Cardiac fibroblast (primary cell): Measurements from ENCODE around the gene SERPINF2.

Experiments used
- DNase-seq, 2 donors: peaks; one replicate each; pipeline versions ENCODE4 v3.0.0 to v3.0.0-alpha.2; 2010; ENCODE audit warnings: low read depth in 2 of 2
- H3K4me3 ChIP-seq, 2 donors: replicated peaks in 1 of 2; 1 replicate in 1 of 2; 2 replicates in 1 of 2; pipeline ENCODE4 v1.5.1; 2011; ENCODE audit warnings: low read depth in 2 of 2, low read length in 2 of 2, mild to moderate bottlenecking in 2 of 2, moderate library complexity in 1 of 2
- CTCF ChIP-seq: IDR thresholded peaks from one replicate; pipeline ENCODE4 v1.5.1; 2011; ENCODE audit warnings: low read depth, mild to moderate bottlenecking, low read length, inconsistent platforms

Gene SERPINF2

GRCh38 chr17:1725642-1726511 lies 16.8 kb upstream of the SERPINF2 start:
- H3K4me3 ChIP-seq, result peak overlapping the region; percentile 56 to 58
- no peak for TF ChIP-seq CTCF
- no peak for DNase-seq

GRCh38 chr17:1726626-1727257 lies 15.9 kb upstream of the SERPINF2 start:
- DNase-seq, result no peak
- H3K4me3 ChIP-seq, result no peak overlapping the region
- TF ChIP-seq CTCF, result no peak

DNA sequence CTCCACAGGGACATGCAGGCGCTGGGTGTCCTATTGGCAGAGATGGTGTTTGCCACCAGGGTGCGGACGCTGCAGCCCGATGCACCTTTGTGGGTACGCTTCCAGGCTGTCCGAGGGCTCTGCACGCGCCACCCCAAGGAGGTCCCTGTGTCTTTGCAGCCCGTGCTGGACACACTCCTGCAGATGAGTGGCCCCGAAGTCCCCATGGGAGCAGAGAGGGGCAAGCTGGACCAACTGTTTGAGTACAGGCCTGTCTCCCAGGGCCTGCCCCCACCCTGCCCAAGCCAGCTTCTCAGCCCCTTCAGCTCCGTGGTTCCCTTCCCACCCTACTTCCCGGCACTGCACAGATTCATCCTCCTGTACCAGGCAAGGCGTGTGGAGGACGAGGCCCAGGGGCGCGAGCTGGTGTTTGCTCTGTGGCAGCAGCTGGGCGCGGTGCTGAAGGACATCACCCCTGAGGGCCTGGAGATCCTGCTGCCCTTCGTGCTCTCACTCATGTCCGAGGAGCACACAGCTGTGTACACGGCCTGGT lies 15.3 kb upstream of the SERPINF2 start:
- no peak for TF ChIP-seq CTCF
- no peak overlapping the region for H3K4me3 ChIP-seq
- DNase-seq, result no peak

GRCh38 chr17:1727876-1728630 lies 14.6 kb upstream of the SERPINF2 start:
- no peak overlapping the region for H3K4me3 ChIP-seq
- DNase-seq, result no peak

DNA sequence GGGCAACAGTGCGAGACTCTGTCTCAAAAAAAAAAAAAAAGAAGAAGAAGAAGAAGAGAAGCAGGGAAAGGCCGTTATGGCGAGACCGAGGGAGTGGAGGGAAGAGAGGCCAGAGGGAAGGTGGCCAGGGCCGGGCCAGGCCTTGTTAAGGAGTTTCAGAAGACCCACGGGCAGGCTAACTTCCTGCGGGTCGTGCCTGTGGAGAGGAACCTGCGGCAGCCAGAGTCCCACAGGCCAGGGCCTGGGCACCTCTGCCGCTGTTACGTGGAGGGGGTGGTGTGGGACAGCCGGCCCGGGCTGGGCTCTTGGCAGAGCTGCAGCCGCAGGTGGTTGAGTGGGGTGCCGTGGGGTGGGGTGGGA lies 12.7 kb upstream of the SERPINF2 start:
- no peak for DNase-seq
- TF ChIP-seq CTCF, result no peak
- H3K4me3 ChIP-seq, result no peak overlapping the region

More at GRCh38 chr17:1727876-1728630, 14.6 kb upstream of the SERPINF2 start:
- no peak for TF ChIP-seq CTCF

DNA sequence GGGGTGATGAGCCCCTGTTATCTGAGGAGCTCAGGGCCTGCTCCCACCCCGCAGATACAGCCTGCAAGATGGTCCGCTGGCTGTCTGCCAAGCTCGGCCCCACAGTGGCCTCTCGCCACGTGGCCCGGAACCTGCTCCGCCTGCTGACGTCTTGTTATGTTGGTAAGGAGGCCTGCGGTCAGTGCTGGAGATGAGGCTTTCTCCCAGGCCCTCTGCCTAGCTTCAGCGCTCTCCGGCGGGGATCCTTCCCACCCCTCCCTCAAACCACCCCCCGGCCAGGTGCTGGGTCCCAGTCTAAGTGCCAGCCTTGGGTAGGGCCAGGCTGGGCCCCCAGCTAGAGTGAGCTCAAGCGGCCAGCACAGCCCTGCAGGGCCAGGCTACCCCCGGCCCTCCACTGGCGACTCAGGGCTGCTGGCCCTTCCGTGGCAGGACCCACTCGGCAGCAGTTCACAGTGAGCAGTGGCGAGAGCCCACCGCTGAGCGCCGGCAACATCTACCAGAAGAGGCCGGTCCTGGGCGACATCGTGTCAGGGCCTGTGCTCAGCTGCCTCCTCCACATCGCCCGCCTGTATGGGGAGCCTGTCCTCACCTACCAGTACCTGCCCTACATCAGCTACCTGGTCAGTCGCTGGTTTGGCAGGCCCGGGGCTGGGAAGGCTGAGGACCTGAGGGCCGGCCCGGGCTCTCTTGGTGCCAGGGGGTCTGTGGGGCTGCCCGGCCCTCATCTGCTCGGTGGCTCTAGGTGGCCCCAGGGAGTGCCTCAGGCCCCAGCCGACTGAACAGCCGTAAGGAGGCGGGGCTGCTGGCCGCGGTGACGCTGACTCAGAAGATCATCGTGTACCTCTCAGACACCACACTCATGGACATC lies 12.1 kb upstream of the SERPINF2 start:
- TF ChIP-seq CTCF, result no peak
- peak; percentile 92 to 95 for DNase-seq
- H3K4me3 ChIP-seq, result peak overlapping the region in 1 of 2 donors; percentile 24
